ENCODE measurements around the gene TMEM256.

TMEM256 gene

DNA sequence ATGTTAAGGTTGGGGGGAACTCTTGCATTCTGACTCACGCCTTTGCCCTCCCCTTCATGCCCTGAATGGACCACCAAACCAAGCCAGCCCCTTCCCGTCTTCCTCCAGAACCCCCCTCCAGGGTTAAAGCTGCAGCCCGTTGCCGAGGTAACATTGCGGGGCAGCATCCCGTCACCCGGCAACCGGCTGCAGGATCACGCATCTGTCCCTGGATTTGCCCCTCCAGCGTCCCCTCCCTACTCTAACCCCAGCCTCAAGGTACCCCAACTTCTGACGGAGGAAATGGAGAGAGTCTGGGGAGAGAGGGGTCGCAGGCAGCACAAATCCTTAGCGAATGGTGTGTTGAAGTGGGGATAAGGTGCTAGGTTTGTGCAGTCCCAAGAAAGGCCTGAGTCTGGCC, 3.2 kb upstream of the TMEM256 start:
- no peak for DNase-seq

DNA sequence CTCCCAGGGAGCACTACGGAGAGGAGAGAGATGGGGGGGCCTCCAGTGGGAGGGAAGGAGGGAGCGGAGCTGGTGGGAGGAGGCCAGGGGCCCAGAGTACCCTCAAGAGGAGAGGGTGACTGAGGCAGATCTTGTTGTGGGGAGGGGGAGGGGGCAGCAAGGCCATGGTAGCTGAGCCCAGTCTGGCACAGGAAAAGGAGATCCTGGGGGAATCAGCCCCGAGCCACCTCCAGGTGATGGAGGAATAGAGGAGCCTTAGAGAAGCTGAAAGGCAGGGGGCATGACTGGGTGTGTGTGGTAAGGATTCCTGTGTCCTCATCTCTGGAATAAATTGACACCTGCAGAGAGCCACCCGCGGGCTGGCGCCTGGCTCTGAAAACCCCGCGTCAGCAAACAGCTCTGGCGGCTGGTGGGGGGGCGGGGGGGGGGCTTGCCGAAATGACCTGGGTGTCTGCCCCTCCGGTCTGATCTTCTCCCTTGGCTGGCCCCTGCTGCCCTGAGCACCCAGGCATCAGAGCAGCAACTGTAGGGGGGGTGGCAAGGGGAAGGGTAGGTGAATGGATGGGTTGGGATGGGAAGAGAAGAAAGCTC, 2.4 kb upstream of the TMEM256 start:
- DNase-seq, result no peak

GRCh38 chr17:7405350-7406234, 1.7 kb upstream of the TMEM256 start:
- DNase-seq, result no peak

DNA sequence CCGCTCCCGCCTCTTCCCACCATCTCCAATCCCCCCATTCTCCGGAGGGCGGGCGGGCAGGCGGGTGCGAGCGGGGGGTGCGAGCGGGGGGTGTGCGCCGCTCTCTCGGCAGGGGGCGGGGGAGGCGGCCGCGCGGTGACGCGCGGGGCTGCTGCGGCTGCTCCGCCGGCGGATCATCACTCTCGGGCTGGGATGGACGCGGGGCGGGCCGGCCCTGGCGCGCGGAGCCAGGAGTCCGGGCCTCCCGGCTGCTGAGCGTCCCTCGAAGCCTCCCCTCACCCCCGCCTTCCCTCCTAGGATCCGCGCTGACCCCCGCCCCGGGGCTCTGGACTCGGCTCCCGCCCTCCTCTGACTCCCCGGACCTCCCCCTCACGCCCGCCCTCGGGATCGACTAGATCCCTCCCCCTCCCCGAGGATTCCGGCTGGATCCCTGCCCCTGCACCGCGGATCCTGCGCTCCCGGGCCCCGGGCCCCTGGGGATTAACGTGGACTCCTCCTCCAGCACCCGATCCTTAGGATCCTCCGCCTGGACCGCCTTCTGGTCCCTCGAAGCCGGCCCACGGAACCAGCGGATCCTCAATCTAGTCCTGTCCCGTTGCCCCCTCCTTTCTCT, 946 bp upstream of the TMEM256 start:
- no peak for DNase-seq

DNA sequence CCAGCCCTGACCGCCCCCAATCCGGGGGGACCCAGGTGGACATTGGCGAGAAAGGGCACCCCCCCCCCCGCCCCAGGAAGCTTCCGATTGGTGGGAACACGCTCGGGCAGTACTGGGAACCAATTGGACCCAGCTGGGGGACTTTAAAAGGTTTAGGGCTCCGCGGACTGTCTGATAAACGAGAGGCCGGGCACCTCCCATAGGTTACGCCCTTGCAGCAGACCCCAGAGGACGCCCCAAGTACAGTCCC, 245 bp downstream of the TMEM256 start:
- DNase-seq, result no peak

GRCh38 chr17:7403043-7403726, 712 bp downstream of the TMEM256 start:
- peak; percentile 73 for DNase-seq

DNA sequence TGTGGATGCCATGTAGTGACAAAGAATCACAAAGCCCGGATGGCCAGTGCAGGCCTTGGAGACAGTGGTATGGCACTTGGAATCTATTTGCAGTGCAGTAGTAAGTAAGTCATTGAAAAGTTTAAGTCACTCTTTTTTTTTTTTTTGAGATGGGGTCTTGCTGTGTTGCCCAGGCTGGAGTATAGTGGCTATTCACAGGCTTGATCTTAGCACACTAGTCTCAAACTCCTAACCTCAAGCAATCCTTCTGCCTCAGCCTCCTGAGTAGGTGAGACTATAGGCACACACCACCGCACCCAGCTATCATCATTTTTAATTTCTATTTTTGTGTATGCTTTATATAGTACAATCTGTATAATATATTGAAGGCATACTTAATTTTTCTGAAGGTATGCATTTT, 5.3 kb downstream of the TMEM256 start:
- DNase-seq, result no peak

DNA sequence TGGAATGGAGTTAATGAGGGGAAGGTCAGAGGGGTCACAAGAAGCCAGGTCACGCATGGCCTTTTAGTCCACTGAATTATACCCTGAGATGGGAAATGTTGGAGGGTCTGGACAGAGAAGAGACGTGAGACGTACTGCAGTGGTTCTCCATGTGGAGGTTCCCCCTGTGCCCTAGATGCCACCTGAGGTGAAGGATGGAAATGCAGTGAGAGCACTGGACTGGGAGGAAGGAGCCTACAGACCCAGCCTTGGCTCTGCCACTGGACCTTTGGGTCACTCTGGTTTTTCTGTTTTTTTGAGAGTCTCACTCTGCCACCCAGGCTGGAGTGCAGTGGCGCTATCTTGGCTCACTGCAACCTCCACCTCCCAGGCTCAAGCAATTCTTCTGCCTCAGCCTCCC, 7.8 kb downstream of the TMEM256 start:
- no peak for DNase-seq

- DNase-seq, result peak; percentile 95
These were observed 9.3 kb downstream of the TMEM256 start, which contains the start of gene PLSCR3 for GRCh38 chr17:7394452-7395191. TSS of gene PLSCR3 (minus strand) at chr17:7394525. CDS start at chr17:7394110, 415 bp downstream.

- peak; percentile 68 for DNase-seq
These were observed 10.1 kb downstream of the TMEM256 start for GRCh38 chr17:7393613-7394451.

DNA sequence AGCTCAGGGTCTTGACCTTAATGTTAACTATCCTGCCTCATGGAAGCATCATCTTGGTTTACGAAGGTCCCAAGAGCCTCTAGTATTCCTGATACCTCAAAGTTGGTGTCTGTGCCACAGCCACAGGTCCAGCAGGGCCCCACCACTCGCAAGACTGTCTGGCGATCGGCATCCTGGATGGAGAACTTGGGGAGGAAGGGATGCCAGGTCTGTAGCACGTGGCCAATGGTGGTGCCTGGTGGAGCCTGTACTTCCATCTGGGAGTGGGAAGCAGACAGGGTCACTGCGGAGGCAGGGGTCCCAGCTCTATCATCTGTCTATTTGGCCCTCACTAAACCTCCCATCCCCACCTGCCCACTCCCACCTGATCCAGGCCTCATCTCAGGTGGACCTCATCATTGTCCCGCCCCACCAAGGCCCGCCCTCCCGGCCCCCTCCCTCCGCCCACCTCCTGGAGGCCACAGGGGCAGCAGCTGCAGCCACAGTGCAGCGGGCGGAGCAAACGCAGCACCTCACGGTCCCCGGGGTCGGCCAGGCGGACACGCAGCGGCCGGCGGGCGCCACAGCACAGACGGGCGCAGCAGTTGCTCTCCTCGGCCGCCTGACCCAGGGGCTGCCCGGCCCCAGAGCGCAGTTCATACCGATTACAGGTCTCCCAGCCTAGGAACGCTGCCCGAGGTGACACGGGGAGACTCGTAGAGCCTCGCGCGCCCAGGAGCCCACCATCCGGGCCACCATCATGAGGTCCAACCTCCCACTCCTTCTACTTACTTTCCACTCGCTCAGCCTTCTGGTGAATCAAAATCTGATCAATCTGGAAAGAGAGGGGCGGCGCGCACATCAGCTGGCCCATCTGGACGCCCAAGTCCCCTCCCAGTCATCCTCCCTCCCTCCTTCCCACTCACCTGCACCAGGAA, 10.9 kb downstream of the TMEM256 start:
- no peak for DNase-seq

DNA sequence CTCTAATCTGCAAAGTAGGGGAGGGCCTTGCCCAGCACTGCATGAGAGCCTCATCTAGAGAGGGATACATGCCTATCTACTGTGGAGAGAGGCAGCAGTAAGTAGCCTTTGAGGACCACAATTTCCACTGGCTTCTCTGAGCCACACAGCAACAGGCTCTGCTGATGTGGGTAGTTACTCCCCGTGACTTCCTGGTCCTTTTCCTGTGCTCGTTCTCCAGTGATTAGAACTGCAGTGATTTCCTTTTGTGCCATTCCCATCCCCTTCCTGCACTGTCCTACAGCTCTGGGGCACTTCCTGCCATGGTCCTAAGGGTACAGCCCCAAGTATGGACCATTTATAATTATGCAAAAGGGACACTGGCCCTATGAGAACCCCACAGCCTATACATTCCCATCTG, 12.6 kb downstream of the TMEM256 start:
- DNase-seq, result no peak

DNA sequence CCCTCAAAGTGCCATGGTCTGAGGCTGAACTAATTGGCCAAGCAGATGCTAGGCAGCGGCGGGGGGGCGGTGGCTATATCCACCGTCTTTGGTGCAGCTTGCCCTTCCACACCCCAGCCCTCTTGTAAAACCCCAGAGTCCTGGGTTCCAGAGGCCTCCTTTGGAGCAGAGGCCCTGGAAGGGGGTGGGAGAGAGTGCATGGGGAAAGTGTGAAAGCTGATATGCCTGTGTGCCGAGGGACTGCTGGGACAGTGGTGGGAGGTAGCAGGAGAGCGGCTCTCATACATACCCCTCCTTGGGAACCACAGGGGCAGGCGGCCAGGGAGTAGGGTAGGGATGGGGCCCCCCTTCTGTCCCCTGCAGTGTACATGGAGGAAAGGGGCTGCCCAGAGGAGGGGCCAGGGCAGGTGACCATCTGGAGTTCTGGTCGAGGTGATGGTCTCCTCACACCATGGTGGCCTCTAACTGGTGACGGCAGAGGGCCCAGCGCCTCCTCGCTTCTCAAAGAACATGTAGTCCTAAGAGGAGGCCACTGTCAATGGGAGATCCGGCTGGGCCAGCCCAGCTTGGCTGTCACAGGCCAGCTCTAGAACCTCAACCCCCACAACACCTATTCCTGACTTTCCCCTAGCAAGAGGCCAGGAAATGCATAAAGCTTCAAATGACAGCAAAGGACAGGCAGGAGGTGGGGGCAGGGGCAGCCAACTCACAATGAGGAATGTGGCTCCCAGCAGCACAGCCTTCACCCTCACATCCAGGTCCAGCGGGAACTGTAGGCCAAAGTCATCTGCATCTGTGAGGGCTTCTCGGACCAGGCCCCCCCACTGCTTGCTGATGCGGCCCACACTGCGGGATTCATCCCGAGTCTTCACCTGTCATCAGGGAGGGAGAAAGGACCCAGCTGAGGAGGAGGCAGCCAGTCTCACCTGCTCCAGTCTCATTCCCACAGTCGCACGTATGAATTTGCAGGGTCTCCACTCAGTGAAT, 13.7 kb downstream of the TMEM256 start:
- DNase-seq, result no peak

DNA sequence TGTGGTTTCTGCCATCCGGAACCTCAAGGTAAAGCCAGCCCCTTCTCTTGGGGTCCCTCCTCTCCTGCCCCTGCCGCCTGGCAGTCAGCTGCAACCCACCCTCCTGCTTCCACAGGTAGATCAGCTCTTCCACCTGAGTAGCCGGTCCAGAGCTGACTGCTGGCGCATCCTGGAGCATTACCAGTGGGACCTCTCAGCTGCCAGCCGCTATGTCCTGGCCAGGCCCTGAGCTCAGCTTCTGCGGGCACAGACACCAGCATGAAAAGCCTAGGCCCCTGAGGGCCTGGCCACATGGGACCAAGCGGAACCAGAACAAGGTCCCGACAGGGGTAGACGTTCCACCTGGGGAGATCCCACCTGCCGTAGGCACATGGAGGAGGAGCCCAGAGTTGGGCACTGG, 15.0 kb downstream of the TMEM256 start:
- no peak for DNase-seq

DNA sequence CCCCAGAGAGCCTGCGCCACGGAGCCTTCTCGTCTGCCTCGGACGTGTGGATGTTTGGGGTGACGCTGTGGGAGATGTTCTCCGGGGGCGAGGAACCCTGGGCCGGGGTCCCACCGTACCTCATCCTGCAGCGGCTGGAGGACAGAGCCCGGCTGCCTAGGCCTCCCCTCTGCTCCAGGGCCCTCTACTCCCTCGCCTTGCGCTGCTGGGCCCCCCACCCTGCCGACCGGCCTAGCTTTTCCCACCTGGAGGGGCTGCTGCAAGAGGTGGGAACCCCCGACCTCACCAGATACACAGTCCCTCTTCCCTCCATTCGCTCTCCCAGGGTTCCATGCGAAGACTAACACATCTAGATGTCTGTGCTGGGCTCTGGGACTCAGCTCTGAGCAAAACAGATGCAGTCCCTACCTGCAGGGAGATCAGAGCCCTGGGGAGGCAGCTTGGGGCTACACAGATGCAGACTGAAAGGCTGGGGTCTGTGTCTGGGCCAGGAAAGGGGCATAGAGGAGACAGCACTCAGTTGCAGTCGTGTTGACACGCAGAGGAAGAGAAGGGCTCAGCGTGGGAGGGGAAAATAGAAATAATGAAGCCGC, 19.3 kb downstream of the TMEM256 start:
- no peak for DNase-seq

DNA sequence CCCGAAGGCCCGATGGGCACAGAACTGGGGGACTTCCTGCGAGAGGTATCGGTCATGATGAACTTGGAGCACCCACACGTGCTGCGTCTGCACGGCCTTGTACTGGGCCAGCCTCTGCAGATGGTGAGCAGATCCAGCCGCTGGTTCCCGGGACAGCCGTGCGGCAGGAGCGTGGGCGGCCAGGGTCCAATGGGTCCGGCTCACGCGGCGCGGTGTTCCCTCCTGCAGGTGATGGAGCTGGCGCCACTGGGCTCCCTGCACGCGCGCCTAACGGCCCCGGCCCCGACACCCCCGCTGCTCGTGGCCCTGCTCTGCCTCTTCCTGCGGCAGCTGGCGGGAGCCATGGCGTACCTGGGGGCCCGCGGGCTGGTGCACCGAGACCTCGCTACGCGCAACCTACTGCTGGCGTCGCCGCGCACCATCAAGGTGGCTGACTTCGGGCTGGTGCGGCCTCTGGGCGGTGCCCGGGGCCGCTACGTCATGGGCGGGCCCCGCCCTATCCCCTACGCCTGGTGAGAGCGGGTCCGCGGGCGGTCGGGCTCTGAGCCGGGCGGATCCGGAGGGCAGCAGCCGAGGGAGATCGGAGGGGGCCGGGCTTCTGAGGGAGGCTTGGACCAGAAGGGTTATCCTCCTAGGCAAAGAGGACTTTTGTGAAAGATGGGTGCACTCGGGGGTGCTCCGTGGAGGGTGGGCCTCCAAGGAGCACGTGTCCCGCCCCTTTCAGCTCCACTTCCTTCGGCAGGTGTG, 20.0 kb downstream of the TMEM256 start:
- DNase-seq, result peak; percentile 92

GRCh38 chr17:7383371-7383741, 20.5 kb downstream of the TMEM256 start:
- DNase-seq, result no peak

GRCh38 chr17:7382901-7383300, 21.0 kb downstream of the TMEM256 start:
- DNase-seq, result no peak
